Left renal cortex interstitium (tissue), 4 donors: ENCODE measurements around the gene MYO1A. TPM values are rescaled to one million over a fixed set of nuclear protein-coding genes. Genes with fewer than 3 reads are reported as not detected.
"Not testable (repeated sequence)": the region's sequence is repeated elsewhere in the genome, so short reads cannot be mapped to it uniquely, and the experiment has no call there.

Source experiments
- DNase-seq, 4 donors: peaks; one replicate each; pipeline ENCODE4 v3.0.0-alpha.2; 2013; ENCODE audit warnings: low read depth in 4 of 4, low spot score in 2 of 4, missing footprints in 1 of 4
- polyA plus RNA-seq, 4 donors: library from polyadenylated mRNA; unstranded; fragments of 120-200 nt; gene quantifications; one replicate each; pipeline ENCODE4 v1.2.1, GENCODE V29; 2013; ENCODE audit not compliant: insufficient read length in 4 of 4

MYO1A gene
- polyA plus RNA-seq, 4 donors = 0.16 to 0.22 (median 0.17) TPM; not detected in 1

GRCh38 chr12:56996793-56997545 lies 53.0 kb downstream of the MYO1A start:
- no peak for DNase-seq

- no peak for DNase-seq
These were observed 53.9 kb downstream of the MYO1A start for GRCh38 chr12:56995930-56996496.

GRCh38 chr12:56995201-56995929 lies 54.6 kb downstream of the MYO1A start:
- DNase-seq = no peak

- no peak for DNase-seq
These were observed 55.6 kb downstream of the MYO1A start for GRCh38 chr12:56994231-56994746.

DNA sequence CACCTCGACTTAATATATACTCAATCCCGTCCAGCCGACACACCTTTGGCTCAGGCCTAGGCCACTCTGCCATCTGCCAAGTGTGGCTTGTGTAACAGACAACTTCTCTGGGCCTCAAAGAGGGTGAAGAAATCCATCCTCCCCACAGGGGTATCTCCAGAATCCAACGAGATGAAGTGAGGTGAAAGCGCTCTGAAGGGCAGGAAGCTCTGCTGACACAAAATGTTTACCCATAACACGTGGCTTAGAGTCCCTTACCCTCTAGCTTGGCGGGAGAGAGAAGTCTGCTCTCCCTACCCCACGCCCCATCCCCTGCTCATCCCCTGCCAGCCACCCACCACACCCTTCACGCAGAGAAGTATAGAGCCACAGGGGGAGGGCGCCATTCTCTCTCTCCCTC lies 56.6 kb downstream of the MYO1A start:
- DNase-seq = no peak

GRCh38 chr12:56991319-56992246 lies 58.3 kb downstream of the MYO1A start:
- DNase-seq = no peak

GRCh38 chr12:56990648-56991318 lies 59.1 kb downstream of the MYO1A start:
- no peak for DNase-seq

- no peak for DNase-seq
These were observed 59.9 kb downstream of the MYO1A start for GRCh38 chr12:56989861-56990610.

- no peak for DNase-seq
These were observed 61.7 kb downstream of the MYO1A start for GRCh38 chr12:56988207-56988739.

GRCh38 chr12:56987551-56988053 lies 62.3 kb downstream of the MYO1A start:
- DNase-seq = no peak

GRCh38 chr12:56987011-56987410 lies 62.9 kb downstream of the MYO1A start:
- DNase-seq = no peak

GRCh38 chr12:56985714-56986113 lies 64.2 kb downstream of the MYO1A start:
- DNase-seq = not testable (repeated sequence)

DNA sequence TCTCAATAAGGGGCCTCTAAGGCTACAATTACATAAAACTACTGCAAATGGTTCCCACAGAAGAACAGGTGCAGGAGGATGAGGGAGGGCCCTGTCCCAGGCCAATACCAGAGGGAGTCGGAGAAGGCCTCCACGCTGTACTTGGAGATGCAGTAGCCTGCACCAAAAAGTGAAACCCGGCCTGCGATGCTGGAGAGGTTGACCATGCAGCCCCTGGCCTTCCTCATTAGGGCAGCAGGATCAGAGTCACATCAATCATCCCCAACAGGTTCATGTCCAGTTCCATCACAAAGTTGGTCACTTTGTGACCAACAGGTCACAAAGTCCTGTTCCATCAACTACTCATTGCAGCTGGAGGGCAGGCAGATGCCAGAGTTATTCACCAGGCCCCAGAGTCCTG lies 66.5 kb downstream of the MYO1A start:
- no peak for DNase-seq

DNA sequence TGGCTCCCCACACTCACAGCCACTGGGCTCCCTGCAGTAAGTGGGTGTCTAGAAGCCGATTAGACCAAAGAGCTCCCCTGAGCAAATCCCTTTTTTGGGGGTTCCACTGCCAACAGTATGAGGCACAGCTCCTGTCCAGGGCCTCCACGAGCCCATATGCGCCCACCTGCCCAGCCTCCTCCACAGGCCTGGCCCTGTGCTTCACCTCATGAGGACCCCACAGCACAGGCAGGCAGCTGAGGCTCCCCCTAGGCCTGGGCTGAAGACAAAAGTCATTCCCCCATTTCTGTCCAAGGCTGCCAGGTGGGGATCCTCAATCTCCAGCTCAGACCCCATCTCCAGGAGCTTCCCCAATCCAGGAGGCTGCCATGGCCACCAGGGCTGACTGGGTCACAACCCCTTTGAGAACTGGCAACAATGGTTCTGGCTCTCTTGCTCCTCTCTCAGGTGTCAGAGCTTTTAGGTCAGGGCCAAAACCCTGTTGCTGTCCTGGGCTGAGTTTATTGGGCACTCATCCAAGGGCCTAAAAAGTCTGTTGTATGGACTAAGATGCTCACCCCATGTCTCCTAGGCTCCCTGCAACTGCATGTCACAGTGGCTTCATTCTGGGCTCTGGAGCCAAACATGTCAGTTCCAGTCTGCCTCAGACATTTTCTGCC lies 67.2 kb downstream of the MYO1A start:
- DNase-seq = not testable (repeated sequence)

DNA sequence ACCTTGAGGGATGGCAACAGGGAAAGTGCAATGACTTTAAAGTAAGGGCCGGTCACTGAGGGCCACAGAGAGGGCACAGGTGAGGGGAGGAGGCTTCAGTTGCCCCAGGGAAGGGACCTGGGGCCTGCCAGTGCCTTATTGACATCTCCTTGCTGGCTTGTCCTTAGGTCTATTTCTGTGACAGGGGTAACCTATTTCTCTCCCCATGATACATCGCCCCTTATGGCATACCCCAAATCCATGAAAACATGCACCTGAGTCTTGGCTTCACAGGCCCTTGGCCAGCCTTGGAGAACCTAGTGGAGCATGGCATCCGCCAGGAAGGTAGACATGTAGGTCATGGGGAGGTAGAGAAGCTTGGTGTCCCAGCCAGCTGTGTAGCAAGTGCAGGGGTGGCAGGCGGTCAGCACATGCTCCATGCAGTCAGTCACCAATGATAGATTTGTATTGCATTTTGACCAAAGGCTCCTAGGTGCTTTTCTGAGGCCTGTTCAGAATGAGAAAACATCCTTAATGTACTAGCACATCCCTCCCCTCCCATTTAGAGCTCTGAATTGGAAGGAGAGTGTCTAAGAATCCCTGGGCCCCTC lies 68.9 kb downstream of the MYO1A start:
- no peak for DNase-seq

DNA sequence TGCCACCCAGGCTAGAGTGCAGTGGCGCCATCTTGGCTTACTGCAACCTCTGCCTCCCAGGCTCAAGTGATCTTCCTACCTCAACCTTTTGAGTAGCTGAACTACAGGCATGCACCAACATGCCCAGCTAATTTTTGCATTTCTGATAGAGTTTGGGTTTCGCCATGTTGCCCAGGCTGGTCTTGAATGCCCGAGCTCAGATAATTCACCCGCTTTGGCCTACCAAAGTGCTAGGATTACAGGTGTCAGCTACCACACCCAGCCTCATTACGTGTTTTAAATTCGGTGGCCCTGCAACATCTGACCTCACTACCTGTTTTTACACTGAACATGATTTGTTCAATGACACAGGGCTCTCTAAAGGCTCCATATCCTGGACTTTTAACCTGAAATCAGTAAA lies 69.7 kb downstream of the MYO1A start:
- no peak for DNase-seq

DNA sequence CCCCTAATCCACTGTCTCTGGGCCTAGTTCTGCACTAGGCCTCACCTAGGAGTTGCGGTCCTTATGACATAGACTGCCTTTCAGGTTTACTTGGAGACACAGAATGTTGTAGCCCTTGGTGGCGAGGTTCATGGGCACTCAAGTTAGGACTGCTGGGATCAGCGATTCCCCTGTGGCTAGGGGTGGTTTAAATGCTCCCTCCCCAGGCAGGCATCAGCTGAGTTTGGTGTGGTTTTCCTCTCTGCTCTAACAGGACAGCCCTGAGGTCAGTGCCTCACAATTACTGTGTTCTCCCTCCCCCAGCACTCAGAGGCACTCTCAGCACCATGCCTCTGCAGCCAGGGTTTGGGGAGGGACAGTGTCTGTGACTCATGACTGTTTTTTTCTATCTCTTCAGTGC lies 70.3 kb downstream of the MYO1A start:
- no peak for DNase-seq
